SK-N-SH treated with all-trans-retinoic acid at 6 μM for 48 hours (cell line): ENCODE data around the gene NAIF1.

ENCODE experiments used
- ISL1 ChIP-seq: fragments of 250-450 bp; sonication (Bioruptor Pico); IDR thresholded peaks from 2 replicates; pipeline ENCODE4 v2.1.2; 2022; ENCODE audit warnings: mild to moderate bottlenecking, moderate library complexity
- PPARA ChIP-seq: fragments of 250-450 bp; sonication (Bioruptor Pico); IDR thresholded peaks from 2 replicates; pipeline ENCODE4 v1.5.0; 2020; ENCODE audit warnings: mild to moderate bottlenecking, borderline replicate concordance
- RARB ChIP-seq: fragments of 250-450 bp; sonication (Bioruptor Pico); IDR thresholded peaks from 2 replicates; pipeline ENCODE4 v1.8.0; 2021; ENCODE audit warnings: mild to moderate bottlenecking, moderate library complexity
- TOX ChIP-seq: fragments of 250-450 bp; sonication (Bioruptor Pico); IDR thresholded peaks from 2 replicates; pipeline ENCODE4 v1.8.0; 2021; ENCODE audit warnings: mild to moderate bottlenecking, moderate library complexity, borderline replicate concordance
- ZC3H10 ChIP-seq: fragments of 250-450 bp; sonication (Bioruptor Pico); IDR thresholded peaks from 2 replicates; pipeline ENCODE4 v1.5.1; 2021; ENCODE audit warnings: mild to moderate bottlenecking, moderate library complexity
- ZFP3 ChIP-seq: fragments of 250-450 bp; sonication (Bioruptor Pico); IDR thresholded peaks from 2 replicates; pipeline ENCODE4 v1.5.0; 2020; ENCODE audit warnings: mild to moderate bottlenecking, moderate library complexity
- ZFP30 ChIP-seq: fragments of 450-650 bp; formaldehyde crosslinking; IDR thresholded peaks from 2 replicates; pipeline ENCODE4 v1.5.0; 2022; ENCODE audit warnings: mild to moderate bottlenecking, moderate library complexity
- ZNF70 ChIP-seq: fragments of 450-650 bp; formaldehyde crosslinking; IDR thresholded peaks from 2 replicates; pipeline ENCODE4 v1.5.0; 2020; ENCODE audit warnings: mild to moderate bottlenecking, moderate library complexity
- TF ChIP-seq, protein P1 (sequence below): fragments of 250-450 bp; sonication (Bioruptor Pico); IDR thresholded peaks from 2 replicates; pipeline ENCODE4 v1.8.0; 2020; ENCODE audit warnings: mild to moderate bottlenecking, moderate library complexity, borderline replicate concordance

DNA sequence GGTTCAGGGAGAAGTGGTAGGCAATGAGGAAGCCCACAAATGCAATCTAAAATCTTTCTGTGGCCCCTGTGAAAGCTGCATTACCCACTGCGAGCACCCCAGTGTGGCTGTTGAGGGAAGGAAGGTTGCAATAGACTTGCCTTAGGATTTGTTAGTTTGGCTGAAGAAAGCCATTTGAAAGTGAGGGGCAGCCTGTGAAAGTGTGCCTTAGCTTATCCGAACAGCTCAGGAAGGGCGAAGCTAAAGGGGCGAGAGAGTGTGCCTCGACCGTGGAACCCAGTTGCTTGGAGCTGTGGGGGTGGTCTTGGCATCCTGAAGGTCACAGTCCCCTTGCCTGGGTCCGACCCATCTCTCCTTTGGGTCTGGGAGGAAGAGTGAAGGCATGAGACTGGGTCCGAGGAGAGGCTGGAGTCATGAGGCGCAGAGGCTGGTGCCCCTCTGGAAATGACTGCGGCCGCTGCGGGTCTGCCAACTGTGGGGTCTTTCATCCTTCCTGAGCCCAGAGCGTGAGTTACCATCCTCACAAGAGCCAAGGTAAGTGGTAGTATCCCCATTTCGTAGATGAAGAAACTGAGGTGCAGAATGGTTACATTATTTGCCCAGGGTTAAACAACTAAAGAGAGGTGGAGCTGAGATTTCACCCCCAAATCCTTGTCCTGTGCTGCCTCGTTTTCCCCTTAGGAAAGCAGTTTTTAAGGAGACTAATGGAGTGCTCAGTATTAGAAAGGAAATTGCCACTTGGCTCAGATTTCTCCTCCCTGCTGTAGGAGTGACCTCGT is 25.3 kb upstream of the NAIF1 start:
- TF ChIP-seq, protein P1, sequence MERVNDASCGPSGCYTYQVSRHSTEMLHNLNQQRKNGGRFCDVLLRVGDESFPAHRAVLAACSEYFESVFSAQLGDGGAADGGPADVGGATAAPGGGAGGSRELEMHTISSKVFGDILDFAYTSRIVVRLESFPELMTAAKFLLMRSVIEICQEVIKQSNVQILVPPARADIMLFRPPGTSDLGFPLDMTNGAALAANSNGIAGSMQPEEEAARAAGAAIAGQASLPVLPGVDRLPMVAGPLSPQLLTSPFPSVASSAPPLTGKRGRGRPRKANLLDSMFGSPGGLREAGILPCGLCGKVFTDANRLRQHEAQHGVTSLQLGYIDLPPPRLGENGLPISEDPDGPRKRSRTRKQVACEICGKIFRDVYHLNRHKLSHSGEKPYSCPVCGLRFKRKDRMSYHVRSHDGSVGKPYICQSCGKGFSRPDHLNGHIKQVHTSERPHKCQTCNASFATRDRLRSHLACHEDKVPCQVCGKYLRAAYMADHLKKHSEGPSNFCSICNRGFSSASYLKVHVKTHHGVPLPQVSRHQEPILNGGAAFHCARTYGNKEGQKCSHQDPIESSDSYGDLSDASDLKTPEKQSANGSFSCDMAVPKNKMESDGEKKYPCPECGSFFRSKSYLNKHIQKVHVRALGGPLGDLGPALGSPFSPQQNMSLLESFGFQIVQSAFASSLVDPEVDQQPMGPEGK = no peak
- TF ChIP-seq ZFP30 (CRISPR knock-in tag) (no peak), ZNF70 (CRISPR knock-in tag) (no peak), ISL1 (no peak), PPARA (no peak), ZFP3 (CRISPR knock-in tag) (no peak), RARB (CRISPR knock-in tag) (no peak), ZC3H10 (CRISPR knock-in tag) (no peak), TOX (CRISPR knock-in tag) (no peak)
